ENCODE data around the gene ZC3HAV1L.

DNA sequence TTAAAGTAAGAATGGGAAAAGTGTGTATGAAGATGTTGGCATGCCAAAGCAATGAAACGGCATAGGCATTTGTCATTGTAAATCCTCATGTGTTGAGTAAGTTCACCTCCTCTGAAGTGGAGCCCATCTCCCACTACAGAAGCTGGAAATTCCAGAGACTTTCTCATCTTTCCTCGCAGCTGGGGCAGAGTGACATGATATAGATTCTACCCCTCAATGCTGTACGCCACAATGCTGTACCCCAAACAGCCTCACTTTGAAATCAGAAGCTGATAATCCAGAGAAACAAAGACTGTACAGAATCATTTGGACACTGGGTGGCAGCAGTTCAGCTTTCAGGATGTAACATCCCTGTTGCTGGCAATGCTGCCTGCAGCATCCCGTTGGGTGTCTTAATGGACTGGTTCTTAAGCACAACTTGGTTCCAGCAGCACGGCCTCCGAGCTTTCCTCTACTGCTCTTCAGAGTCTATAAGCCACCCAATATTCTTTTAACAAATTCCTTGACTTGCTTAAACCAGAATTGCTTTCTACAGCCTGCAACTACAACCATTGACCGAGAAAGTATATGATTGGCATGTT, 18.8 kb downstream of the ZC3HAV1L start:
- TF ChIP-seq SNRNP70 (IDR thresholded peaks at IDR 0.05; ENCODE audit: low read depth, low read length) = no peak
- TF ChIP-seq FOXP1 (IDR thresholded peaks at IDR 0.05) = no peak
- no peak for TF ChIP-seq FOXP1 (CRISPR knock-in tag; IDR thresholded peaks at IDR 0.05)
- TF ChIP-seq, protein P1, sequence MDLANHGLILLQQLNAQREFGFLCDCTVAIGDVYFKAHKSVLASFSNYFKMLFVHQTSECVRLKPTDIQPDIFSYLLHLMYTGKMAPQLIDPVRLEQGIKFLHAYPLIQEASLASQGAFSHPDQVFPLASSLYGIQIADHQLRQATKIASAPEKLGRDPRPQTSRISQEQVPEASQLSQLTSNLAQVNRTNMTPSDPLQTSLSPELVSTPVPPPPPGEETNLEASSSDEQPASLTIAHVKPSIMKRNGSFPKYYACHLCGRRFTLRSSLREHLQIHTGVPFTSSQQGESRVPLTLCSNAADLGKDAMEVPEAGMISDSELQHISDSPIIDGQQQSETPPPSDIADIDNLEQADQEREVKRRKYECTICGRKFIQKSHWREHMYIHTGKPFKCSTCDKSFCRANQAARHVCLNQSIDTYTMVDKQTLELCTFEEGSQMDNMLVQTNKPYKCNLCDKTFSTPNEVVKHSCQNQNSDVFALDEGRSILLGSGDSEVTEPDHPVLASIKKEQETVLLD (CRISPR knock-in tag; IDR thresholded peaks at IDR 0.05; ENCODE audit: low read depth) = no peak
- no peak for TF ChIP-seq RBM39 (IDR thresholded peaks at IDR 0.05; ENCODE audit: low read depth, low read length, poor library complexity, severe bottlenecking)

Measured in HepG2 (cell line).